Measurements from ENCODE around the gene ALDH5A1. TPM values are rescaled to one million over a fixed set of nuclear protein-coding genes. Genes with fewer than 3 reads are reported as not detected.

The ALDH5A1 gene
- 0.64 and 2.7 TPM in 2 replicates for total RNA-seq

DNA sequence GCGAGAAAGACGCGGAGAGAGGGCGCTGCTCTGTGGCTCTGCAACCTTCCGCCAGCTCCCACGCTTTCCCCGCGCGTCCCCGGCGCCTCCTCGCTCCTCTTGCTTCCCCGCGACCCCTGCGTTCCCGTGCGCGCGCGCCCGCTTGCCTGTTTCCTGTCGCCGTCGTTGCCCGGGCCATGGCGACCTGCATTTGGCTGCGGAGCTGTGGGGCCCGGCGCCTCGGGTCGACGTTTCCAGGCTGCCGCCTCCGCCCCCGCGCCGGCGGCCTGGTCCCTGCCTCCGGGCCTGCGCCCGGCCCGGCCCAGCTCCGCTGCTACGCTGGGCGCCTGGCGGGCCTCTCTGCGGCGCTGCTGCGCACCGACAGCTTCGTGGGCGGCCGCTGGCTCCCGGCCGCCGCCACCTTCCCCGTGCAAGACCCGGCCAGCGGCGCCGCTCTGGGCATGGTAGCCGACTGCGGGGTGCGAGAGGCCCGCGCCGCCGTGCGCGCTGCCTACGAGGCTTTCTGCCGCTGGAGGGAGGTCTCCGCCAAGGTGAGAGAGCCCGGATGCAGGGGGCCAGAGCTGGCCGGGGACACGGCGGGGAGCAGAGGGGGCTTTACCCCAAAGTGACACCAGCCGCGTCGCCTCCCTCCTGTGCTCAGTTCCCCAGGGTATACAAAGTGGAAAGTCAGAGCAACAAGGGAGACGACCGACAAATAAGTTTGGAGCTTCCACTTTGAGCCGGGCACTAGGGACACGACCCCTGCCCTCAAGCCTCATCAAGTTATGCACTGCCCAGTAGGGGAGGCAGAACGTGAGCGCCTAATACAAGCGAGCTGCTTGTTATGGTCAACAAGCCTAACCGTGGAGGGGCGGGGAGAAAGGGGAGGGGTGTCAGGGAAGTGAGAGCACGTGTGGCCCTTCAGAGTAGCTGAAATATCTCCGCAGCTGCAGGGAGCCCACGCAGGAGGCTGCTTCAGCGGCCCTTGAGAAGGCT, at the start of gene ALDH5A1:
Gene ALDH5A1 (plus strand): TSS at position 149 of the 975 bp plus-strand sequence. CDS start 28 bp downstream, at position 177.
- peak; percentile 22 to 64 for DNase-seq (ENCODE audit: low read depth in 2 of 2)

GRCh38 chr6:24445704-24446103, 49.1 kb upstream of the ALDH5A1 start:
- DNase-seq (ENCODE audit: low read depth in 2 of 2) = no peak

GRCh38 chr6:24446670-24447069, 48.1 kb upstream of the ALDH5A1 start:
- no peak for DNase-seq (ENCODE audit: low read depth in 2 of 2)

GRCh38 chr6:24448396-24448795, 46.4 kb upstream of the ALDH5A1 start:
- no peak for DNase-seq (ENCODE audit: low read depth in 2 of 2)

GRCh38 chr6:24448828-24449525, 45.8 kb upstream of the ALDH5A1 start:
- DNase-seq (ENCODE audit: low read depth in 2 of 2) = peak in 1 of 2 donors; percentile 7

- DNase-seq (ENCODE audit: low read depth in 2 of 2) = no peak
Observed at GRCh38 chr6:24451581-24452388, 43.0 kb upstream of the ALDH5A1 start.

- no peak for DNase-seq (ENCODE audit: low read depth in 2 of 2)
Observed at GRCh38 chr6:24453921-24454320, 40.8 kb upstream of the ALDH5A1 start.

GRCh38 chr6:24454452-24454851, 40.3 kb upstream of the ALDH5A1 start:
- no peak for DNase-seq (ENCODE audit: low read depth in 2 of 2)

DNA sequence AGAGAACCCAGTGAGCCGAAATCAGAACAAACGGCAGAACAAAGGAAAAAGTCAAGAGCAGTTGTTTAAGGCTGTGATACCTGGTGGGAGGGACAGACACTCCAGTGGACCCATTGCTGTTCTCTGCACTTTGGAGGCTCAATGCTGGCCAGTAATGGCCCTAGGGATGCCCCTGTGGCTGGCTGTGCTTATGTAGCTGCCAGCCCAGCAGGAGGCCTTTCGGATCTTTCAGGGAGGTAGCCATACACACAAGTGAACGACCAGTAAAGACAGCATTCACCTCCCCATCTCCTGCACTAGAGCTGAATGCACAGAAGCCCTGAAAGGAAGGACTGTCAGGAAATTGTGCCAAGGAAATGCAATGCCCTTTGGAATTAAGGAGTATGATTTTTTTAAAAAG, 39.7 kb upstream of the ALDH5A1 start:
- no peak for DNase-seq (ENCODE audit: low read depth in 2 of 2)

- no peak for DNase-seq (ENCODE audit: low read depth in 2 of 2)
Observed at GRCh38 chr6:24458134-24458533, 36.6 kb upstream of the ALDH5A1 start.

- DNase-seq (ENCODE audit: low read depth in 2 of 2) = no peak
Observed at GRCh38 chr6:24458941-24459340, 35.8 kb upstream of the ALDH5A1 start.

DNA sequence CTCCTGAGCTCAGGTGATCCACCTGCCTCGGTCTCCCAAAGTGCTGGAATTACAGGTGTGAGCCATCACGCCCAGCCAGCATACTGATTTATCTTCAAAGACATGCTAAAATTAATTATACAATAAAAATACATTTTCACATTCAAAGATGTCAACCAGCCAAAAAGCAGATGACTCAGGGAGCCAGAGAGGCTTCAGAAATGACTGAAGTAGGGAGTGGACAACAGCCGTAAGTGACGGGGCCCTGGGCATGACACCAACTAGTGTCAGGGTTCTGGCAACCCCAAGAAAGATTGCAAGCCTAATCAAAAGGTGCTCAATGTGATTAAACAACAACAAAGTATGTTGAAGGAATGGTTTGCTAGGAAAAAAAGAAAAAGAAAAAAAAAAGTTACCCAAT, 33.8 kb upstream of the ALDH5A1 start:
- no peak for DNase-seq (ENCODE audit: low read depth in 2 of 2)

GRCh38 chr6:24464253-24465038, 30.3 kb upstream of the ALDH5A1 start:
- no peak for DNase-seq (ENCODE audit: low read depth in 2 of 2)

DNA sequence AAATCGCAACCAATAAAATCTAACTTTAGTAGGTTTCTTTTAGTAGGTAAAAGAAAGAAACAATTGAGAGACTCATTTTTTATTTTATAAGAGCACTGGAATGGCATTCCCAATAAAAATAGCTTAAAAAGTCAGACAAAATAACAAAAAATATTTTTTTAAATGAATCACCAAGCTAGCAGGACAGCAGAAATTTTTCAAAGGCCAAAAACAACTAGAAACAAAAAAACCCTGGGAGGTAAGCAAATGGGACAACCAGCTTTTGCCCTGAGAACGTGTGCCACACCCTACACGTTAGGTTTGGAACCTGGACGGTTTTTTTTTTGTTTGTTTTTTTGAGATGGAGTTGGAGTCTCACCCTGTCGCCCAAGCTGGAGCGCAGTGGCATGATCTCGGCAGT, 25.0 kb upstream of the ALDH5A1 start:
- DNase-seq (ENCODE audit: low read depth in 2 of 2) = no peak

DNA sequence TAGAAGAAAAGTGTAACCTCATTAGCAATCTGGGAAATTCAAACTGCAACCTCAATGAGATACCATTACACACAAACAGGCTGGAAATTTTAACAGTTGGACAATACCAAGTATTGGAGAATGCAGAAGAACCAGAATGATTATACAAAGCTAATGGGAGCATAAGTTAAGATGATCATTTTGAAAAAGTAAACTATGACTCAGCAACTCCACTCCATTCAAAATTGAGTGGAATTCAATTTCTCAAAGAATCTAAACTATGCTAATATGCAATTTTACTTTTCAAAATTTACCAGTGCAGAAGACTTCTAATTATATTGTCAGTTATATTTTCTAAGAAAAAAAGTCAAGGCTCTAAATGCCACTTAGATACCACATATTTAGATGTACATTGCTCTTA, 22.6 kb upstream of the ALDH5A1 start:
- no peak for DNase-seq (ENCODE audit: low read depth in 2 of 2)

- DNase-seq (ENCODE audit: low read depth in 2 of 2) = no peak
Observed at GRCh38 chr6:24476631-24477030, 18.1 kb upstream of the ALDH5A1 start.

- DNase-seq (ENCODE audit: low read depth in 2 of 2) = no peak
Observed at GRCh38 chr6:24477070-24477469, 17.7 kb upstream of the ALDH5A1 start.

GRCh38 chr6:24478903-24479302, 15.9 kb upstream of the ALDH5A1 start:
- no peak for DNase-seq (ENCODE audit: low read depth in 2 of 2)

GRCh38 chr6:24480705-24481104, 14.1 kb upstream of the ALDH5A1 start:
- no peak for DNase-seq (ENCODE audit: low read depth in 2 of 2)

DNA sequence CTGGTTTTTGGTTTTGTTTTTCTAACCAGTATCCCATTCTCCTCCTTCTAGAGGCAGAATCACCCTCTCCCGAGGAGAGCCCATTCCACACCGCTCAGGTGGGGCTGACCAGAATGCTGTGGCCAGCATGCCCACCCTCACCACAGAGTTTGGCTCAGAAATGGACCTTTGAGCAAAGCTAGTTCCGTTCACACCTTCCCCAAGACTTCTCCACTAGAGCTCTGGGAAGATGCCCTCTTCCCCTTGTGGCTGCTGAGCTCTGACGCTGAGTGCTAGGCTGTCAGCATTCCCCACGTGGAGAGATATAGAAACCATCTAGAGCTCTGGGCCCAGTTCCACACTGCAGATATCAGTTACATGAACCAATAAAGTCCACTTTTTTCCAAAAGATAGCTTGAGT, 13.3 kb upstream of the ALDH5A1 start:
- DNase-seq (ENCODE audit: low read depth in 2 of 2) = no peak

Data from dermis microvascular lymphatic vessel endothelial cell (primary cell).